Measurements from ENCODE around the gene DENND1A.

Gene DENND1A

DNA sequence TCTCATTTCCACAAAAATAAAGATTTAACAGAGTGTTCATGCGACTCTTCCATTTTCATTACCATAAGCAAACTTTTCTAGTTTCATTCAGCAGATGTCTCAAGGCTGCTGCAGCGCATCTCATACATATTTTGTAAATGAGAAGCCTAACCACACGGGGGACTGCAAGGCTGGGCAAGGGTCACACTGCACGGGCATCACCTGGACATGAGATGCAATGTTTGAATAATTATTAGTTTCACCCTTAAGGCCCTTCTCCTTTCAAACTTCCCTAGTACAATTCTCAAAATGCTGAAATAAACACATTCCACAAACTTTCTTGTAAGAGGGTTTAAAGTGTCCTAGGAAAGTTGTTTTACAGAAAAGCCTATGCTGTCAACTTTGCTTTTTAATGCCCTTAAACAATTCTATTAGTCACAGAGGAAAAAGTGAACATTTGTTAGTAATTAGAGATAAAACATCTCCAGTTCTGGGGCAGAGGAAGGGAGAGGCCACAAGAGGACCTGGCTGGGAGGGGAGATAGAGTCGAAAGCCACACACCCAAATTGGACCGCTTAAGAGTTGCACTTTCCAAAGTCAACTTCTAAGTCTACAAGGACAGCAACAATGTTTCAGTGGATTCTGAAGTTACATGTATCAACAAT lies 1.3 kb downstream of the DENND1A start:
- TF ChIP-seq POLR2AphosphoS5 (IDR thresholded peaks at IDR 0.05; ENCODE audit: borderline replicate concordance, low read depth, low read length) (no peak), EZH2 (IDR thresholded peaks at IDR 0.05) (no peak), FOXP2 (optimal IDR thresholded peaks at IDR 0.05; ENCODE audit: control extremely low read depth, extremely low read length, insufficient read depth) (no peak)
- Histone ChIP-seq H3K9ac (ENCODE audit: insufficient read length) (no peak overlapping the region), H3K9me3 (ENCODE audit: low read depth, low read length) (peaks cover 3% of the 10 kb centered on the region; the same call in 1 of the 2 replicates), H3K4me3 (peak overlapping the region; percentile 78), H3K27ac (no peak overlapping the region), H3K36me3 (ENCODE audit: insufficient read depth, low read length) (no peaks in the 10 kb centered on the region)
- DNase-seq (ENCODE audit: low read depth, low spot score), result no peak

DNA sequence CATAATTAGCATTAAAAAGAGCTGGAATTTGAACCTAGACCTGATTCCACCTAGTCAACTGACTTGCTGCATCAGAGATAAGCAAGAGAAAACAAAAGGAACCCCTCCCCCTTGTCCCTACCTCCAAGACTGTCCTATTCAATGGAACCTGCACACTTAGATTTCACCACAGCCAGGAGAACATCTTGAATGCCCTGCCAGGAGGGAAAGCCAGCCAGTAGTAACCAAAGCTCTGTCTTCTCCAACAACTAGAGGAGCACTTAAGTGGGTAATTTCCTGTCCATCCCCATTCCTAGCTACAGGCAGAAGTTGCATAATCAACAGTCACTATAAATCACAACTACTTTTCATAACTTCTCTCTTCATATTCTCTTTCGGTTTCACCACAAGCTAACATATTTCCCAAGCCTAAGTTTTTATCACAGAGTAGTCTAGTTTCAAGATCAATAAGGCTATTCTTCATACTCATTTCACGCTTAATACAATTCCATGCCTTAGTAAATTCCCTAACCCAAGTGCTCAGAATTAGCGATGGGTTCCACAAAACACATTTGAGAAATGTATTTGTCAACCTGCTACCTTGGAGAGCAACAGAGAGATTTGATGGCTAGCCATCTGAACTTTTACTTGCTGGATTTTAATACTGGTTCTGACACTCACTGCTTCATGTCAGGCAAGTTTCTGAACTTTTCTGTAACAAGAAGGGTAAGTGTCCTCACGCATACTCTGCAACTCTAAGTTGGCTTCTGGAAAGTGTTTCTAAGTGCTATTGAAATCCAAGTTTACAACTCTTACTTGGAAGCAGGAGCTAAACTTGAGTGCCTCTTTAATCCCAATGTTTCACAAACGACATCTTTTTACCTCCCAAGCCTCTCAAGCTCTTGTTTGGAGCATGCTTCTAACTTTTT lies 2.0 kb downstream of the DENND1A start:
- no peak overlapping the region for H3K9ac ChIP-seq (ENCODE audit: insufficient read length)
- H3K27ac ChIP-seq, result no peak overlapping the region
- no peaks in the 10 kb centered on the region for H3K36me3 ChIP-seq (ENCODE audit: insufficient read depth, low read length)
- peak overlapping the region; percentile 43; the same call in 1 of the 2 replicates for H3K4me3 ChIP-seq
- peak; percentile 68 for DNase-seq (ENCODE audit: low read depth, low spot score)
- H3K9me3 ChIP-seq (ENCODE audit: low read depth, low read length), result peaks cover 6% of the 10 kb centered on the region; the same call in 1 of the 2 replicates
- TF ChIP-seq EZH2 (IDR thresholded peaks at IDR 0.05), result no peak
- peak; percentile 35; the same call in 1 of the 2 replicates for TF ChIP-seq POLR2AphosphoS5 (IDR thresholded peaks at IDR 0.05; ENCODE audit: borderline replicate concordance, low read depth, low read length)

DNA sequence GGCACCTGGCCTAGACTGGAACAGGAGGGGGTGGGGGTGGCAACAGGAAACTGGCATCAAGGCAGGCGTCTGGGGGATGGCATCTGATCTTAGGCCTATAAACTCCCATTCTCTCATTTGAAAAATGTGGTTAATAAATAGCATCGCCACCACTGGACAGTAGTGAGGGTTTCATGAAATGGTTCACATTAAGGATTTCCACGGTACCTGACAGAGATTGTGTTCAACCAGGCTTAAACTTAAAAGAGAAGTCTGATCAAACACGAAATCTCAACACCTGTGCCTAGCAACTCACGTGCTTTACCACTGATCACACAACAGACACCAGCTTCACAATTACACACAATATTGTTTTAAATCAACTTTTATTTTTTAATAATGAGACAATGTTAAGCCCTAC lies 3.0 kb downstream of the DENND1A start:
- Histone ChIP-seq H3K9me3 (ENCODE audit: low read depth, low read length) (peaks cover 6% of the 10 kb centered on the region; the same call in 1 of the 2 replicates), H3K4me3 (no peak overlapping the region), H3K27ac (no peak overlapping the region), H3K36me3 (ENCODE audit: insufficient read depth, low read length) (no peaks in the 10 kb centered on the region), H3K9ac (ENCODE audit: insufficient read length) (no peak overlapping the region)
- no peak for DNase-seq (ENCODE audit: low read depth, low spot score)
- TF ChIP-seq POLR2AphosphoS5 (IDR thresholded peaks at IDR 0.05; ENCODE audit: borderline replicate concordance, low read depth, low read length), result no peak
- no peak for TF ChIP-seq FOXP2 (optimal IDR thresholded peaks at IDR 0.05; ENCODE audit: control extremely low read depth, extremely low read length, insufficient read depth)
- no peak for TF ChIP-seq EZH2 (IDR thresholded peaks at IDR 0.05)

DNA sequence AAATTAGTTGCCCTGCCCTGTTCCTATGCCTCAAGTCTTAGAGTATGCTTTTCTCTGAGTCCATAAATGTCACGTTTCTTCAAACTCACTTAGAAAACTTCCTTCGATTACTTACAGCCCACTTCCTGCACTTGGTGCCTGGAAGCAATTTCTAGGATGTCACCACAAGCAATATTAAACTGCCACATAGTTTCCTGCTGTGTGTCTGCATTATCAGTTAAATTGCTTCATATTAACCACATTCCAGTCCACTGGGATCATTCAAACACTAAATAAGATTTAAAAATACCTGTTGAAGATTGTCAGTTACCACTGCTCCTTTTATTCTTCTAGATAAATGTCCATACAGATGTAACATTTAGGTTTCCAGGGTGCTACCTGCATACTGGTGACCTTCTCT lies 4.1 kb downstream of the DENND1A start:
- H3K9me3 ChIP-seq (ENCODE audit: low read depth, low read length), result peaks cover 6% of the 10 kb centered on the region; the same call in 1 of the 2 replicates
- H3K27ac ChIP-seq, result no peak overlapping the region
- DNase-seq (ENCODE audit: low read depth, low spot score), result peak; percentile 48
- no peaks in the 10 kb centered on the region for H3K36me3 ChIP-seq (ENCODE audit: insufficient read depth, low read length)
- TF ChIP-seq EZH2 (IDR thresholded peaks at IDR 0.05) (no peak), POLR2AphosphoS5 (IDR thresholded peaks at IDR 0.05; ENCODE audit: borderline replicate concordance, low read depth, low read length) (no peak; the same call in 1 of the 2 replicates), FOXP2 (optimal IDR thresholded peaks at IDR 0.05; ENCODE audit: control extremely low read depth, extremely low read length, insufficient read depth) (no peak)
- no peak overlapping the region for H3K4me3 ChIP-seq
- no peak overlapping the region for H3K9ac ChIP-seq (ENCODE audit: insufficient read length)

DNA sequence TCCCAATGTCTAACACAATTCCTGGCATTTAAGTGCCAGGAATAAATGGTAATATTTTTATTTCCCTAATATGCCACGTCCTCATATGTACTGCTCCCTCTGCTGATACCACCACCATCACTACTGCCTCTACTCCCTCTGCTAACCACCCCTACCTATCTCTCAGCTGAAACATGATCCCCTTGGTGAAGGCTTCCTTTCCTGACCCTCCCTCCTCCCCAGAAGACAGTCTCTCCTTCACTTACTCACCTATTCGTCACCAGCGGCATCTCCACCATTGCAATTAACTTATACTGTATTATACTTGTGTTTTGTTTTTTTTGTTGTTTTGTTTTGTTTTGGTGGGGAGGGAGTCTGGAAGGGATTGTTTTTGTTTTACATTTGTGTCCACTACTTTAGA lies 4.8 kb downstream of the DENND1A start:
- DNase-seq (ENCODE audit: low read depth, low spot score), result no peak
- Histone ChIP-seq H3K36me3 (ENCODE audit: insufficient read depth, low read length) (no peaks in the 10 kb centered on the region), H3K27ac (no peak overlapping the region), H3K9ac (ENCODE audit: insufficient read length) (no peak overlapping the region), H3K4me3 (no peak overlapping the region), H3K9me3 (ENCODE audit: low read depth, low read length) (peaks cover 6% of the 10 kb centered on the region; the same call in 1 of the 2 replicates)
- TF ChIP-seq FOXP2 (optimal IDR thresholded peaks at IDR 0.05; ENCODE audit: control extremely low read depth, extremely low read length, insufficient read depth), result no peak
- no peak for TF ChIP-seq POLR2AphosphoS5 (IDR thresholded peaks at IDR 0.05; ENCODE audit: borderline replicate concordance, low read depth, low read length)
- no peak for TF ChIP-seq EZH2 (IDR thresholded peaks at IDR 0.05)

DNA sequence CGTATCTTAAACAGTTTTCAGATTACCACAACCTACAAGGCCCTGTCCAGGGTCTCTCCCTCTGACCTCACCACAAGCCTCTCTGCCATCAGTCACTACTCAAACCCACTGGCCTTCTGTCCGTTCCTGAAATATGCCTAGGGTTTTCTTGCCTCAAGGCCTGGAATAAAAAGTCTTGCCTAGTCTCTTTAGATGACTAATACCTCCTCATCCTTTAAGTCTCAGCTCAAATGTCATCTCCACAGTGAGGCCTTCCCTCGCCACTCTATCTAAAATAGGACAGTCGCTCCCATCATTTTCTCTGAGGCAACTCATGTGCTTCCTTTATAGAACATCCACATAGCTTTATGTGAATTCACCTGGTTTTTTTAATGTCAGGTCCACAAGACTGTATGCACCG lies 5.2 kb downstream of the DENND1A start:
- H3K9ac ChIP-seq (ENCODE audit: insufficient read length), result no peak overlapping the region
- no peak overlapping the region for H3K27ac ChIP-seq
- peaks cover 6% of the 10 kb centered on the region; the same call in 1 of the 2 replicates for H3K9me3 ChIP-seq (ENCODE audit: low read depth, low read length)
- no peak for DNase-seq (ENCODE audit: low read depth, low spot score)
- no peaks in the 10 kb centered on the region for H3K36me3 ChIP-seq (ENCODE audit: insufficient read depth, low read length)
- TF ChIP-seq EZH2 (IDR thresholded peaks at IDR 0.05) (no peak), FOXP2 (optimal IDR thresholded peaks at IDR 0.05; ENCODE audit: control extremely low read depth, extremely low read length, insufficient read depth) (no peak), POLR2AphosphoS5 (IDR thresholded peaks at IDR 0.05; ENCODE audit: borderline replicate concordance, low read depth, low read length) (no peak)
- no peak overlapping the region for H3K4me3 ChIP-seq

DNA sequence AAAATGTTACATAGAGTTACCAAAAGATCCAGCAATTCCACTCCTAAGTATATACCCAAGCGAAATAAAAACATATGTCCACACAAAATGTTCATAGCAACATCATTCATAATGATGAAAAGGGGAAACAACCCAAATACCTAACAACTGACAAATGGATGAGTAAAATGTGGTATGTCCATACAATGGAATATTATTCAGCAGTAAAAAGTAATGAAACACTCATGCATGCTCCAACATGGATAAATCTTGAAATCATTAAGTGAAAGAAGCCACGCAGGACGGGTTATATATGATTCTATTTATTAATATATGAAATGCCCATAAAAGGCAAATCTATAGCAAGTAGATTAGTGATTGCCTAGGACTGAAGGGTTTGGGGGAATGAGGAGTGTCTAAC lies 6.0 kb downstream of the DENND1A start:
- Histone ChIP-seq H3K9me3 (ENCODE audit: low read depth, low read length) (peaks cover 6% of the 10 kb centered on the region; the same call in 1 of the 2 replicates), H3K4me3 (no peak overlapping the region), H3K9ac (ENCODE audit: insufficient read length) (no peak overlapping the region), H3K27ac (no peak overlapping the region), H3K36me3 (ENCODE audit: insufficient read depth, low read length) (no peaks in the 10 kb centered on the region)
- TF ChIP-seq FOXP2 (optimal IDR thresholded peaks at IDR 0.05; ENCODE audit: control extremely low read depth, extremely low read length, insufficient read depth), result no peak
- no peak for TF ChIP-seq POLR2AphosphoS5 (IDR thresholded peaks at IDR 0.05; ENCODE audit: borderline replicate concordance, low read depth, low read length)
- TF ChIP-seq EZH2 (IDR thresholded peaks at IDR 0.05), result no peak
- DNase-seq (ENCODE audit: low read depth, low spot score), result no peak

DNA sequence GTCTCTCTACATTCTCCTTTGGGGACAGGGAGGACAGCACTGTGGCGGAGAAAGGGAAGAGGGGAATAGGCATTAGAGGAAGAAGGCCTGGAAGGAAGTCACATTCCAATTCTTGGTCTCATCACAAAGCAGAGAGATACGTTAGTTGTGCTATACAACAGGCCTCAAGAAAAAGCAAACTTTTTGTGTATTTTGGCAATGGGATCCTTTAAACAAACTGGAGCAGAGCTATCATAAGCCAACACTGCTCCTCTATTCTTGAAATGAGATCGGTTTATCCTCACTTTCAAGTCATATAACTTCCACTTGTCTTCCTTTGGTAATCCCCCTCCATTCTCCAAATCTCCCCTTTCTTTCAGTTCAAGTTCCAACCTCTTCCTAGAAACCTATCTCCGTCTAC lies 6.5 kb downstream of the DENND1A start:
- Histone ChIP-seq H3K9ac (ENCODE audit: insufficient read length) (no peak overlapping the region), H3K9me3 (ENCODE audit: low read depth, low read length) (peaks cover 6% of the 10 kb centered on the region; the same call in 1 of the 2 replicates), H3K27ac (no peak overlapping the region), H3K4me3 (no peak overlapping the region), H3K36me3 (ENCODE audit: insufficient read depth, low read length) (no peaks in the 10 kb centered on the region)
- no peak for DNase-seq (ENCODE audit: low read depth, low spot score)
- TF ChIP-seq POLR2AphosphoS5 (IDR thresholded peaks at IDR 0.05; ENCODE audit: borderline replicate concordance, low read depth, low read length), result no peak
- TF ChIP-seq FOXP2 (optimal IDR thresholded peaks at IDR 0.05; ENCODE audit: control extremely low read depth, extremely low read length, insufficient read depth), result no peak
- no peak for TF ChIP-seq EZH2 (IDR thresholded peaks at IDR 0.05)
